Activated naive CD4-positive, alpha-beta T cell treated with Interleukin-2 at 50 U/mL for 16 hours (primary cell): Measurements from ENCODE around the gene COL27A1.
"Not testable (repeated sequence)": the region's sequence is repeated elsewhere in the genome, so short reads cannot be mapped to it uniquely, and the experiment has no call there.

Source experiments
- DNase-seq: peaks from one replicate; pipeline ENCODE4 v3.0.0-alpha.2; 2020

Gene COL27A1

GRCh38 chr9:114185570-114186490 is 30.5 kb downstream of the COL27A1 start:
- no peak for DNase-seq

GRCh38 chr9:114186605-114187289 is 31.4 kb downstream of the COL27A1 start:
- no peak for DNase-seq

GRCh38 chr9:114187827-114188226 is 32.5 kb downstream of the COL27A1 start:
- no peak for DNase-seq

DNA sequence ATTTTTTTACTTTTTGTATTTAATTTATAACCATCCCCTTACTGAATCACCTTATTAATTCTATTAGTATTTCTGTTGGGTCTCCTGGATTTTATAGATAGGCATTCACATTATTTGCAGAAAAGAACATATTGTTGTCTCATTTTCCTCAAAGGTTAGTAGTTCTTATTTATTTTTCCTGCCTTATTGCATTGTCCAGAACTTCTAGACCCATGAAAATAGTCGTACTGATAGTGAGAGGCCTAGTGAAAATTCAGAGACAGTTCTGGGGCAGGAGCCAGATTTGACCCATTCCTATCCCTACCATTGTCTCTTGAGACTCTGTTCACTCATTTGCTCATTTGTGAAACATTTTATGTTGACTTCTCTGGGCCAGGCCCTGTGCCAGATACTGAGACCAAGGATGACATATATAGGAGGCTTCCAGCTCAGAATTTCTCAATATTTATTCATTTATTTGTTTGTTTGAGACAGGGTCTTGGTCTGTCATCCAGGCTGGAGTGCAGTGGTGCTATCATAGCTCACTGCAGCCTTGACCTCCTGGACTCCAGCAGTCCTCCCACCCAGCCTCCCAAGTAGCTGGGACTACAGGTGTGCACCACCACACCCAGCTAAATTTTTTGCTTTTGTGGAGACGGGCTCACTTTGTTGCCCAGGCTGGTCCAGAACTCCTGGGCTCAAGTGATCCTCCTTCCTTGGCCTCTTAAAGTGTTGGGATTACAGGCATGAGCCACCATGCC is 34.7 kb downstream of the COL27A1 start:
- DNase-seq = no peak

GRCh38 chr9:114190563-114190905 is 35.2 kb downstream of the COL27A1 start:
- DNase-seq = no peak

GRCh38 chr9:114191402-114191801 is 36.1 kb downstream of the COL27A1 start:
- DNase-seq = not testable (repeated sequence)

DNA sequence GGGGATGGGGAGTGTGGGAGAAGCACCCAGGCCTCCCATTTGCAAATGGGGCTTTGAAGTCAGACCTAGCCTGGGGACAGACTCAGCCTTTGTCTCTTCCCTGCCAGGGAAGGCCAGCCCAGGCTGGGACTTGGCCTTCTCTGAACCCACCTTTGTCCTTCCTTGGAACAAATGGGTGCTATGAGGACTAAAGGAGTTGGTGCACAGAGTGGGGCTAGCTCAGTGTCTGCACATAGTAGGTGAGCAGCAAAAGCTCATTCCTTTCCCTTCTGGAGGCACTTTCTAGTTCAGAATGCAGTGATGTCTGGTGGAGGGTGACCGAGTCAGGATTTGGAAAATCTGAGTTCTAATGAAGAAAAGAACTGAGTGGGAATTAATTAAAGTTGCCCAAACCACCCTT is 37.2 kb downstream of the COL27A1 start:
- DNase-seq = no peak

DNA sequence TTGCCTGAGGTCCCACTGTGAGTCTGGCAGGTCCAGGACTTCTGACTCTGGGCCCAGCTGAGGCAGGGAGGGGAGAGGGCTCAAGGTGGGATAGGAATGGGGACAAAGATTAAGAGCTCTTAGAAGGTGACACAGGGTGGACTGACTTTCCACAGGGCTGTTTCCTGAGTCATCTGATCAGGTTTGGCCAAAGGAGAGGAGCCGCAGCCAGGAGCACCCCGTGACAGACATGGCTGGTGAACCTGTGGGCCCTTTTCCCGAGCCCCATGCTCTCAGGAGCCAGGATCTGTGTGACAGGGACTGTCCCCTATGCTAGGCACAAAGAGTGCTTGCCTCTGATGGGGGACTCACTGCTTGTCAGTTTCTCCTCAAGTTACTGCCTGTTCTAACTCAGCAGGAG is 37.8 kb downstream of the COL27A1 start:
- no peak for DNase-seq

- DNase-seq = no peak
Observed at GRCh38 chr9:114196117-114196516, 40.8 kb downstream of the COL27A1 start.

DNA sequence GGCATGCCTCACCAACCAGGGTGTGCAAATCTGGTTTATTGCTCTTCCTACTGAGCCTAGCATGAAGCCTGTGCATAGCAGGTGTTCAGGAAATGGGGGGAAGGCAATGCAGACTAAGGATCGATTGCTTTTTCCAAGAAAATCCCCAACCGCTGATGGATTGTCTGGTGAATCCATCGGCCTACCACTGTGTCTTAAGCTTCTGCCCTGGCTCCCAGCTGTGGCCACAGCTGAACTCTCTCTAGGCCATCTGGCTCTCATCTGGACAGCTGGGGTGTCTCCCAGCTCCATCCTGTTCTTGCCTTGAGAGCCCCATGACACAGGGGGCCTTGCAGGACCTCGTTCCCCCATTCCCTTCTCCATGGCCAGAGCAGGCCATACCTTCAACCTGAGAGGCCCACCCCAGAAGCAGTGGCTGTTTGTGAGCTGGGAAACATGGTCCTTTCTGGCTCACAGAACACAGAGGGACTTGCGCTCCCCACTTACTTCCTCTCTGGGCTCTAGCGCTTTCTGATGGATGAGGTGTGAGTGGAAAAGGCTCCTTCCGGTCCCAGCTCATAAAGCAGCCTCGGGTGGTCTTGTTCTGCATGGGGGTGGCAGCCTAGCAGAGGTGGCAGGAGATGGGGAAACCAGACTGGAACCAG is 41.8 kb downstream of the COL27A1 start:
- no peak for DNase-seq

DNA sequence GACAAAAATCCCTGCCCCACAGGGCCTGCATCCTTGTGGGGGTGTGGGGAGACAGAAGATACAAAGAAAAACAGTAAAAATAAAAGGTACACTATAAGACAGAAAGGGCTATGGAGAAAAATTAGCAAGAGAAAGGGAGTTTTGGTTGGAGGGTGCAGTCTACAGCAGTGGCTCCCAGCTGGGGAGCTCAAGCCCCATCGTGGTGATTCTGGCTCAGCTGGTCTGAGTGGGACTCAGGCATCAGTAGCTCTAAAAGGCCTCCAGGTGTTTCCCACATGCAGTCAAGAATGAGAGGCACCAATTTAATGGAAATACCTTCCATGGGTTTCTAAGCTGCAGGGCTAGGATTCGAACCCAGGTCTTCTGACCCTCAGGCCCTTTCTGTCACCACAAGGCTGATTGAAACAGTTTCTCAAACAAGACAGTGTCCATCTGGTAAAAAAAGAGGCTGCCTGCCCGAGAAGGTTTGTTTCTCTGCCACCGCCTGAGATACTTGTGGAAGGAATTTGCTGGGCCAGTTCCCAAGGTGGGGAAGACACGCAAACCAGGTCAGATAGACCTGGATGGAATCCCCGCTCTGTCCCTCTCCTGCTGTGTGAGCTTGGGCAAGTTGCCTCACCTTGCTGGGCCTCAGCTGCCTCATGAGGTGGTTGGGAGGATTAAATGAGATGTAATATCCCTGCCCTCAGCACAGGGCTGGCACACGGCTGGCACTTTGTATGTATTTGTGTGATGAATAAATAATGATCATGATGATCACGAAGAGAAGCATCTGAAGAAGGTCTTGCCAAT is 43.1 kb downstream of the COL27A1 start:
- DNase-seq = no peak

GRCh38 chr9:114200721-114201300 is 45.5 kb downstream of the COL27A1 start:
- no peak for DNase-seq

- no peak for DNase-seq
Observed at GRCh38 chr9:114202396-114202795, 47.1 kb downstream of the COL27A1 start.

GRCh38 chr9:114202849-114203248 is 47.5 kb downstream of the COL27A1 start:
- no peak for DNase-seq

- no peak for DNase-seq
Observed at GRCh38 chr9:114203410-114204140, 48.2 kb downstream of the COL27A1 start.

DNA sequence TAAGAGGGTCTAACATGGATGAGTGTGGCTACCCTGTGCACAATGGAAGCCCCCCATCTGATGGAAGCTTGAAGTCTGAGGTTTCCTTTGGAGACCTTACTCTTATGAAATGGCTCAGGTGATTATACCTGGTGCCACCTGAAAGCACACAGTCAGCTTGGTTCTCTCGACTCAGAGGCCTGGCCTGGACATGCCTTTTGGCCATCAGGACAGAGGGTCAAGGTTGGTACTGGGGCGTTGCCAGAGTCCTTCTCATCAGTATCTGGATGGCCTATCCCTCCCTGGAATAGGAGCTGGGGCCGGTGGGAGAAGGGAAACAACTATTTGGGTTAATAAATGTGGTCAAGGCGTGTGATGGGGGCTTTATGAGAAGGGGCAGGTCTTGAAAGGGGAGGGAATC is 48.9 kb downstream of the COL27A1 start:
- no peak for DNase-seq

- no peak for DNase-seq
Observed at GRCh38 chr9:114205171-114206015, 50.1 kb downstream of the COL27A1 start.

DNA sequence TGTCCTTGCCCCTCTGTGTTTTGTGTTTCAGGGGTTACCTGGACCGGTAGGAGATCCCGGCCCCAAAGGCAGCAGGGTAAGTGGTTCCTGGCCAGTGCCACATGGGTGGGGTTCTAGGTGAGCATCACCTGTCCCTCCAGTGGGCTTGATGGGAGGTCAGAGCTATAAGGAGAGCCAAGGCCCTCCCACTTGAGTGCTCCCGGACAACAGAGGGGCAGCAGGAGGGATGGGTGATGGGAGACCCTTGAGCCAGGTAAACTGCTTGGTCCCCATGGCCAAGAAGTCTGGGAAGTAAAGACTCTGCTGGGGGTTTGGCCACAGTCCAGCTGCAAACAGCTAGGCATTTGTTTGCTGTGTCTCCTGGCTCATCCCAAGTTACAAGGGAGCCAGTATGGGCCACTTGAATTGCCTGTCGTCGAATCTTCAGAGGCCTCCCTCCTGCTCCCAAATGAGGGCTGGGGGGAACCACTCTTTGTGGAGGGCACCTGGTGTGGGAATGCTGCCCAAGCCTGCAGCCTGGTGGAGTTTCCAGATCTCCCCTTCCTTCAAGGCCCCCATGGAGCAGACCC is 51.0 kb downstream of the COL27A1 start:
- DNase-seq = no peak

- no peak for DNase-seq
Observed at GRCh38 chr9:114207034-114207810, 51.9 kb downstream of the COL27A1 start.
